ENCODE data around the gene TNFRSF19. TPM values are rescaled to one million over a fixed set of nuclear protein-coding genes. Genes with fewer than 3 reads are reported as not detected.

The TNFRSF19 gene
- total RNA-seq, 4 donors from 2014 or later = 0.51 to 1.5 (median 1.0) TPM

- no peak for ATAC-seq
- DNase-seq = no peak
- no peak for TF ChIP-seq CTCF (IDR thresholded peaks at IDR 0.05 in 4 of 5, conservative IDR thresholded peaks at IDR 0.05 in 1 of 5)
- no peak for TF ChIP-seq POLR2A (IDR thresholded peaks at IDR 0.05)
- Histone ChIP-seq H3K4me1 (no peaks in the 10 kb centered on the region), H3K9me3 (no peaks in the 10 kb centered on the region), H3K4me3 (no peak overlapping the region), H3K36me3 (no peaks in the 10 kb centered on the region), H3K27me3 (no peaks in the 10 kb centered on the region), H3K27ac (no peak overlapping the region)
- intact Hi-C loops (cut with DNase I; ENCODE audit: low total_unique reads) (no loop called here), in situ Hi-C loops (cut with MboI; ENCODE audit: low sequenced_read_pairs in 4 of 4) (no loop called here)
Measured at GRCh38 chr13:23622985-23623384, 52.8 kb downstream of the TNFRSF19 start.

GRCh38 chr13:23623394-23623793 lies 53.2 kb downstream of the TNFRSF19 start:
- no peak for DNase-seq
- no peaks in the 10 kb centered on the region for H3K27me3 ChIP-seq
- no peak overlapping the region for H3K4me3 ChIP-seq
- H3K4me1 ChIP-seq = no peaks in the 10 kb centered on the region
- H3K9me3 ChIP-seq = no peaks in the 10 kb centered on the region
- in situ Hi-C loops (cut with MboI; ENCODE audit: low sequenced_read_pairs in 4 of 4) = no loop called here
- no peak for ATAC-seq
- TF ChIP-seq CTCF (IDR thresholded peaks at IDR 0.05 in 4 of 5, conservative IDR thresholded peaks at IDR 0.05 in 1 of 5) (no peak), POLR2A (IDR thresholded peaks at IDR 0.05) (no peak)
- intact Hi-C loops (cut with DNase I; ENCODE audit: low total_unique reads) = no loop called here
- H3K36me3 ChIP-seq = no peaks in the 10 kb centered on the region
- H3K27ac ChIP-seq = no peak overlapping the region

GRCh38 chr13:23626700-23627099 lies 56.5 kb downstream of the TNFRSF19 start:
- no peaks in the 10 kb centered on the region for H3K27me3 ChIP-seq
- intact Hi-C loops (cut with DNase I; ENCODE audit: low total_unique reads) (no loop called here), in situ Hi-C loops (cut with MboI; ENCODE audit: low sequenced_read_pairs in 4 of 4) (no loop called here)
- TF ChIP-seq CTCF (IDR thresholded peaks at IDR 0.05 in 4 of 5, conservative IDR thresholded peaks at IDR 0.05 in 1 of 5) (no peak), POLR2A (IDR thresholded peaks at IDR 0.05) (no peak)
- H3K4me1 ChIP-seq = no peaks in the 10 kb centered on the region
- DNase-seq (no peak), ATAC-seq (peak in 1 of 2 donors; percentile 71)
- H3K27ac ChIP-seq = peak overlapping the region in 2 of 4 donors; percentile 17 to 46
- no peaks in the 10 kb centered on the region for H3K36me3 ChIP-seq
- no peaks in the 10 kb centered on the region for H3K9me3 ChIP-seq
- no peak overlapping the region for H3K4me3 ChIP-seq

GRCh38 chr13:23627410-23627809 lies 57.2 kb downstream of the TNFRSF19 start:
- TF ChIP-seq CTCF (IDR thresholded peaks at IDR 0.05 in 4 of 5, conservative IDR thresholded peaks at IDR 0.05 in 1 of 5) (no peak), POLR2A (IDR thresholded peaks at IDR 0.05) (no peak)
- no peak for DNase-seq
- Histone ChIP-seq H3K4me1 (no peaks in the 10 kb centered on the region), H3K36me3 (no peaks in the 10 kb centered on the region), H3K4me3 (no peak overlapping the region), H3K27me3 (no peaks in the 10 kb centered on the region), H3K9me3 (no peaks in the 10 kb centered on the region), H3K27ac (no peak overlapping the region)
- intact Hi-C loops (cut with DNase I; ENCODE audit: low total_unique reads) (no loop called here), in situ Hi-C loops (cut with MboI; ENCODE audit: low sequenced_read_pairs in 4 of 4) (no loop called here)
- ATAC-seq = no peak

GRCh38 chr13:23628250-23628649 lies 58.0 kb downstream of the TNFRSF19 start:
- in situ Hi-C loops (cut with MboI; ENCODE audit: low sequenced_read_pairs in 4 of 4) (no loop called here), intact Hi-C loops (cut with DNase I; ENCODE audit: low total_unique reads) (no loop called here)
- H3K36me3 ChIP-seq = no peaks in the 10 kb centered on the region
- no peak for DNase-seq
- H3K4me3 ChIP-seq = no peak overlapping the region
- ATAC-seq = no peak
- no peaks in the 10 kb centered on the region for H3K27me3 ChIP-seq
- H3K9me3 ChIP-seq = no peaks in the 10 kb centered on the region
- H3K27ac ChIP-seq = no peak overlapping the region
- TF ChIP-seq CTCF (IDR thresholded peaks at IDR 0.05 in 4 of 5, conservative IDR thresholded peaks at IDR 0.05 in 1 of 5) (no peak), POLR2A (IDR thresholded peaks at IDR 0.05) (no peak)
- no peaks in the 10 kb centered on the region for H3K4me1 ChIP-seq
